Measurements from ENCODE around the gene PCK2. TPM values are rescaled to one million over a fixed set of nuclear protein-coding genes. Genes with fewer than 3 reads are reported as not detected.

PCK2 gene
- total RNA-seq, 1 donor from 2014 or later: 66.0 TPM

- Mint-ChIP-seq H3K9me3 (ENCODE audit: unreplicated experiment) (no peaks in the 10 kb centered on the region), H3K4me1 (ENCODE audit: unreplicated experiment) (peaks cover 10% of the 10 kb centered on the region), H3K27me3 (ENCODE audit: unreplicated experiment) (peaks cover 51% of the 10 kb centered on the region), H3K27ac (ENCODE audit: unreplicated experiment) (no peak overlapping the region), H3K36me3 (ENCODE audit: unreplicated experiment) (no peaks in the 10 kb centered on the region), H3K4me3 (ENCODE audit: unreplicated experiment) (peak overlapping the region; percentile 66)
- TF ChIP-seq CTCF (IDR thresholded peaks at IDR 0.05): no peak
- DNase-seq (ENCODE audit: extremely low spot score, unreplicated experiment): no peak
Observed at GRCh38 chr14:24052656-24053547, 41.2 kb upstream of the PCK2 start.

GRCh38 chr14:24053548-24054323 is 40.4 kb upstream of the PCK2 start:
- Mint-ChIP-seq H3K4me1 (ENCODE audit: unreplicated experiment) (peaks cover 10% of the 10 kb centered on the region), H3K36me3 (ENCODE audit: unreplicated experiment) (no peaks in the 10 kb centered on the region), H3K4me3 (ENCODE audit: unreplicated experiment) (peak overlapping the region; percentile 66), H3K27me3 (ENCODE audit: unreplicated experiment) (peaks cover 46% of the 10 kb centered on the region), H3K27ac (ENCODE audit: unreplicated experiment) (no peak overlapping the region), H3K9me3 (ENCODE audit: unreplicated experiment) (no peaks in the 10 kb centered on the region)
- DNase-seq (ENCODE audit: extremely low spot score, unreplicated experiment): no peak
- no peak for TF ChIP-seq CTCF (IDR thresholded peaks at IDR 0.05)

GRCh38 chr14:24054324-24054641 is 39.8 kb upstream of the PCK2 start:
- Mint-ChIP-seq H3K4me1 (ENCODE audit: unreplicated experiment) (peaks cover 10% of the 10 kb centered on the region), H3K4me3 (ENCODE audit: unreplicated experiment) (no peak overlapping the region), H3K27me3 (ENCODE audit: unreplicated experiment) (peaks cover 41% of the 10 kb centered on the region), H3K9me3 (ENCODE audit: unreplicated experiment) (no peaks in the 10 kb centered on the region), H3K27ac (ENCODE audit: unreplicated experiment) (no peak overlapping the region), H3K36me3 (ENCODE audit: unreplicated experiment) (no peaks in the 10 kb centered on the region)
- no peak for TF ChIP-seq CTCF (IDR thresholded peaks at IDR 0.05)
- no peak for DNase-seq (ENCODE audit: extremely low spot score, unreplicated experiment)

- H3K4me1 Mint-ChIP-seq (ENCODE audit: unreplicated experiment): peaks cover 10% of the 10 kb centered on the region
- H3K27me3 Mint-ChIP-seq (ENCODE audit: unreplicated experiment): peaks cover 37% of the 10 kb centered on the region
- DNase-seq (ENCODE audit: extremely low spot score, unreplicated experiment): no peak
- no peak for TF ChIP-seq CTCF (IDR thresholded peaks at IDR 0.05)
- H3K27ac Mint-ChIP-seq (ENCODE audit: unreplicated experiment): no peak overlapping the region
- H3K36me3 Mint-ChIP-seq (ENCODE audit: unreplicated experiment): no peaks in the 10 kb centered on the region
- H3K9me3 Mint-ChIP-seq (ENCODE audit: unreplicated experiment): no peaks in the 10 kb centered on the region
- H3K4me3 Mint-ChIP-seq (ENCODE audit: unreplicated experiment): no peak overlapping the region
Observed at GRCh38 chr14:24054646-24055045, 39.5 kb upstream of the PCK2 start.

All from osteocyte (in vitro differentiated cells).